ENCODE data around the gene CD9.
"Not testable (repeated sequence)": the region's sequence is repeated elsewhere in the genome, so short reads cannot be mapped to it uniquely, and the experiment has no call there.

CD9 gene

GRCh38 chr12:6200256-6201212 lies at the start of gene CD9:
Gene CD9 (plus strand): TSS chr12:6200400. CDS start chr12:6200500, 100 bp downstream.
- no peak for TF ChIP-seq CTCF (IDR thresholded peaks at IDR 0.05; ENCODE audit: low read depth, low read length, missing control alignments)
- in situ Hi-C loops (cut with HindIII; ENCODE audit: low pct_ligation_motif_present, low sequenced_read_pairs), result no loop called here
- H3K27ac ChIP-seq, result no peak within 1 kb of the TSS
- no peak for DNase-seq
- H3K36me3 ChIP-seq (replicated peaks), result no peaks in the 10 kb centered on the region
- H3K4me3 ChIP-seq (ENCODE audit: low read depth, low read length), result peak within 1 kb of the TSS; percentile 66
- no peaks in the 10 kb centered on the region for H3K27me3 ChIP-seq (replicated peaks)

GRCh38 chr12:6154730-6155459 lies 45.3 kb upstream of the CD9 start:
- H3K4me3 ChIP-seq (ENCODE audit: low read depth, low read length), result no peak overlapping the region
- no peak for TF ChIP-seq CTCF (IDR thresholded peaks at IDR 0.05; ENCODE audit: low read depth, low read length, missing control alignments)
- DNase-seq, result no peak
- no peaks in the 10 kb centered on the region for H3K27me3 ChIP-seq (replicated peaks)
- no peak overlapping the region for H3K27ac ChIP-seq
- in situ Hi-C loops (cut with HindIII; ENCODE audit: low pct_ligation_motif_present, low sequenced_read_pairs), result no loop called here
- no peaks in the 10 kb centered on the region for H3K36me3 ChIP-seq (replicated peaks)

- Histone ChIP-seq H3K36me3 (replicated peaks) (no peaks in the 10 kb centered on the region), H3K27me3 (replicated peaks) (no peaks in the 10 kb centered on the region), H3K27ac (no peak overlapping the region), H3K4me3 (ENCODE audit: low read depth, low read length) (no peak overlapping the region)
- no peak for TF ChIP-seq CTCF (IDR thresholded peaks at IDR 0.05; ENCODE audit: low read depth, low read length, missing control alignments)
- DNase-seq, result no peak
- in situ Hi-C loops (cut with HindIII; ENCODE audit: low pct_ligation_motif_present, low sequenced_read_pairs), result no loop called here
Measured at GRCh38 chr12:6157482-6157881, 42.7 kb upstream of the CD9 start.

GRCh38 chr12:6158255-6158654 lies 41.9 kb upstream of the CD9 start:
- DNase-seq, result no peak
- H3K27me3 ChIP-seq (replicated peaks), result no peaks in the 10 kb centered on the region
- no peaks in the 10 kb centered on the region for H3K36me3 ChIP-seq (replicated peaks)
- H3K27ac ChIP-seq, result no peak overlapping the region
- no peak overlapping the region for H3K4me3 ChIP-seq (ENCODE audit: low read depth, low read length)
- no peak for TF ChIP-seq CTCF (IDR thresholded peaks at IDR 0.05; ENCODE audit: low read depth, low read length, missing control alignments)
- in situ Hi-C loops (cut with HindIII; ENCODE audit: low pct_ligation_motif_present, low sequenced_read_pairs), result no loop called here

- Histone ChIP-seq H3K27me3 (replicated peaks) (no peaks in the 10 kb centered on the region), H3K4me3 (ENCODE audit: low read depth, low read length) (no peak overlapping the region), H3K36me3 (replicated peaks) (no peaks in the 10 kb centered on the region), H3K27ac (no peak overlapping the region)
- DNase-seq, result no peak
- in situ Hi-C loops (cut with HindIII; ENCODE audit: low pct_ligation_motif_present, low sequenced_read_pairs), result no loop called here
- no peak for TF ChIP-seq CTCF (IDR thresholded peaks at IDR 0.05; ENCODE audit: low read depth, low read length, missing control alignments)
Measured at GRCh38 chr12:6158749-6159148, 41.5 kb upstream of the CD9 start.

- in situ Hi-C loops (cut with HindIII; ENCODE audit: low pct_ligation_motif_present, low sequenced_read_pairs); H3K4me3 ChIP-seq (ENCODE audit: low read depth, low read length); DNase-seq; H3K36me3 ChIP-seq (replicated peaks); H3K27ac ChIP-seq; H3K27me3 ChIP-seq (replicated peaks): not testable (repeated sequence)
Measured at GRCh38 chr12:6159166-6160011, 40.8 kb upstream of the CD9 start.

- H3K36me3 ChIP-seq (replicated peaks); DNase-seq; H3K4me3 ChIP-seq (ENCODE audit: low read depth, low read length); H3K27ac ChIP-seq; H3K27me3 ChIP-seq (replicated peaks); in situ Hi-C loops (cut with HindIII; ENCODE audit: low pct_ligation_motif_present, low sequenced_read_pairs): not testable (repeated sequence)
Measured at GRCh38 chr12:6160049-6160649, 40.1 kb upstream of the CD9 start.

Data from brain microvascular endothelial cell (primary cell).